Measurements from ENCODE around the gene TMEM255B. TPM values are rescaled to one million over a fixed set of nuclear protein-coding genes. Genes with fewer than 3 reads are reported as not detected.

The TMEM255B gene
- total RNA-seq, 2 donors from 2014 or later, result 0.96 to 4.6 TPM

- intact Hi-C loops (cut with DNase I), result loop anchor here (5.0 kb wide), 1 partner anchor 72 kb away; no protein-coding TSS in a partner anchor
- no peak for TF ChIP-seq POLR2A (IDR thresholded peaks at IDR 0.05)
- TF ChIP-seq POLR2AphosphoS5 (IDR thresholded peaks at IDR 0.05), result no peak
- no peak for TF ChIP-seq CTCF (IDR thresholded peaks at IDR 0.05)
- WGBS, result 69% methylated on average over 33 of the region's 37 CpGs
- Histone ChIP-seq H3K27me3 (replicated peaks; ENCODE audit: insufficient read depth) (peaks cover 4% of the 10 kb centered on the region), H3K27ac (no peak overlapping the region), H3K9me3 (no peaks in the 10 kb centered on the region), H3K4me1 (replicated peaks) (peaks cover 18% of the 10 kb centered on the region), H3K36me3 (peaks cover 0 to 4% of the 10 kb centered on the region in 2 donors), H3K4me3 (no peak overlapping the region)
- DNase-seq (ENCODE audit: low spot score), result no peak
Measured at GRCh38 chr13:113835461-113836270, 76.6 kb downstream of the TMEM255B start.

GRCh38 chr13:113836768-113837559 is 77.9 kb downstream of the TMEM255B start:
- peak; percentile 84 for DNase-seq (ENCODE audit: low spot score)
- Histone ChIP-seq H3K9me3 (no peaks in the 10 kb centered on the region), H3K27me3 (replicated peaks; ENCODE audit: insufficient read depth) (peaks cover 4% of the 10 kb centered on the region), H3K36me3 (peaks cover 0 to 4% of the 10 kb centered on the region in 2 donors), H3K4me3 (no peak overlapping the region), H3K4me1 (replicated peaks) (peaks cover 18% of the 10 kb centered on the region), H3K27ac (peak overlapping the region; percentile 86 to 90)
- intact Hi-C loops (cut with DNase I), result loop anchor here (1.0 to 5.0 kb wide), 2 partner anchors 16 to 70 kb away; no protein-coding TSS in a partner anchor
- WGBS, result 10% methylated on average over 19 of the region's 19 CpGs
- TF ChIP-seq POLR2A (IDR thresholded peaks at IDR 0.05) (no peak), CTCF (IDR thresholded peaks at IDR 0.05) (no peak), POLR2AphosphoS5 (IDR thresholded peaks at IDR 0.05) (peak; percentile 41)

- no peaks in the 10 kb centered on the region for H3K9me3 ChIP-seq
- H3K36me3 ChIP-seq, result peaks cover 0 to 4% of the 10 kb centered on the region in 2 donors
- peaks cover 18% of the 10 kb centered on the region for H3K4me1 ChIP-seq (replicated peaks)
- TF ChIP-seq POLR2A (IDR thresholded peaks at IDR 0.05) (peak; percentile 37), CTCF (IDR thresholded peaks at IDR 0.05) (no peak), POLR2AphosphoS5 (IDR thresholded peaks at IDR 0.05) (peak; percentile 82)
- H3K27me3 ChIP-seq (replicated peaks; ENCODE audit: insufficient read depth), result peaks cover 4% of the 10 kb centered on the region
- H3K4me3 ChIP-seq, result peak overlapping the region in 1 of 2 donors; percentile 7
- peak overlapping the region; percentile 86 to 90 for H3K27ac ChIP-seq
- 10% methylated on average over 15 of the region's 16 CpGs for WGBS
- DNase-seq (ENCODE audit: low spot score), result peak; percentile 95
- intact Hi-C loops (cut with DNase I), result loop anchor here (1.0 to 5.0 kb wide), 2 partner anchors 16 to 70 kb away; no protein-coding TSS in a partner anchor
Measured at GRCh38 chr13:113837560-113838355, 78.7 kb downstream of the TMEM255B start.

GRCh38 chr13:113838711-113839201 is 79.7 kb downstream of the TMEM255B start:
- intact Hi-C loops (cut with DNase I), result loop anchor here (5.0 kb wide), 1 partner anchor 69 kb away; no protein-coding TSS in a partner anchor
- Histone ChIP-seq H3K27ac (peak overlapping the region; percentile 31 to 90), H3K4me1 (replicated peaks) (peaks cover 18% of the 10 kb centered on the region), H3K36me3 (peaks cover 0 to 4% of the 10 kb centered on the region in 2 donors), H3K4me3 (peak overlapping the region in 1 of 2 donors; percentile 7), H3K9me3 (no peaks in the 10 kb centered on the region), H3K27me3 (replicated peaks; ENCODE audit: insufficient read depth) (peaks cover 4% of the 10 kb centered on the region)
- no peak for DNase-seq (ENCODE audit: low spot score)
- no peak for TF ChIP-seq POLR2AphosphoS5 (IDR thresholded peaks at IDR 0.05)
- no peak for TF ChIP-seq POLR2A (IDR thresholded peaks at IDR 0.05)
- no peak for TF ChIP-seq CTCF (IDR thresholded peaks at IDR 0.05)
- 24% methylated on average over 8 of the region's 8 CpGs for WGBS

Data from prostate gland (tissue), 2 donors.